OCI-LY1 (cell line): ENCODE results near the gene MBLAC2.

ENCODE experiments used
- CTCF ChIP-seq: fragments of 200-600 bp; sonication (generic), shearing (Covaris generic); IDR thresholded peaks from 2 replicates; pipeline ENCODE4 v1.5.1; 2017; ENCODE audit warnings: mild to moderate bottlenecking, antibody characterized with exemption, low read length, moderate library complexity, mixed read lengths
- EZH2 ChIP-seq: fragments of 200-600 bp; sonication (generic), shearing (Covaris generic); IDR thresholded peaks from 2 replicates; pipeline ENCODE4 v1.8.0; 2017; ENCODE audit warnings: borderline replicate concordance, mixed run types, mild to moderate bottlenecking, antibody characterized with exemption, low read length, moderate library complexity, mixed read lengths

DNA sequence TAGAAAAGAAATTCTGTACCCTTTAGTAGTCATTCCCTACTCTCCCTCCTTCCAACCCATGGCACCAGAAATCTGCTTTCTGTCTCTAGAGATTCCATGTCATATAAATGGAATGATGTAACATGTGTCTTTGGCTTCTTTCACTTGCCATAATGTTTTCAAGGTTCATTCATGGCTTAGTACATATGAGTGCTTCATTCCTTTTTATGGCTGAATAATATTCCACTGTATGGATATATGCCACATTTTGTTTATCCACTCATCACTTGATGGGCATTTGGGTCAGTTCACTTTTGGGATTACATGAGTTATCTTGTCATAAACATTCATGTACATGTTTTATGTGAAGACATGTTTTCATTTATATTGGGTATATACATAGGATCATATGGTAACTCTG, 19.5 kb upstream of the MBLAC2 start:
- TF ChIP-seq CTCF = no peak
- no peak for TF ChIP-seq EZH2
